GM21825 (cell line): Measurements from ENCODE around the gene TENM4.

Experiments used
- ATAC-seq: cut with Tn5 transposase; IDR thresholded peaks from one replicate; pipeline ENCODE4 v1.9.1; 2021; ENCODE audit warnings: mild to moderate bottlenecking, moderate library complexity; ENCODE audit not compliant: unreplicated experiment

TENM4 gene

GRCh38 chr11:79150966-79151365, 289.9 kb downstream of the TENM4 start:
- no peak for ATAC-seq

GRCh38 chr11:79150320-79150719, 290.5 kb downstream of the TENM4 start:
- ATAC-seq: no peak

GRCh38 chr11:79147731-79148130, 293.1 kb downstream of the TENM4 start:
- no peak for ATAC-seq

GRCh38 chr11:79147011-79147410, 293.8 kb downstream of the TENM4 start:
- ATAC-seq: no peak

- no peak for ATAC-seq
Observed at GRCh38 chr11:79139900-79140299, 300.9 kb downstream of the TENM4 start.

GRCh38 chr11:79129702-79130101, 311.1 kb downstream of the TENM4 start:
- no peak for ATAC-seq

GRCh38 chr11:79128291-79128690, 312.5 kb downstream of the TENM4 start:
- no peak for ATAC-seq

- ATAC-seq: no peak
Observed at GRCh38 chr11:79122759-79123158, 318.1 kb downstream of the TENM4 start.

GRCh38 chr11:79121351-79121750, 319.5 kb downstream of the TENM4 start:
- no peak for ATAC-seq

- ATAC-seq: no peak
Observed at GRCh38 chr11:79119491-79120284, 321.1 kb downstream of the TENM4 start.

- no peak for ATAC-seq
Observed at GRCh38 chr11:79117488-79117887, 323.3 kb downstream of the TENM4 start.

- ATAC-seq: no peak
Observed at GRCh38 chr11:79116600-79116999, 324.2 kb downstream of the TENM4 start.

- no peak for ATAC-seq
Observed at GRCh38 chr11:79113054-79113690, 327.7 kb downstream of the TENM4 start.

GRCh38 chr11:79110796-79111195, 330.0 kb downstream of the TENM4 start:
- no peak for ATAC-seq

- ATAC-seq: no peak
Observed at GRCh38 chr11:79110321-79110720, 330.5 kb downstream of the TENM4 start.

GRCh38 chr11:79108851-79109250, 332.0 kb downstream of the TENM4 start:
- ATAC-seq: no peak

- ATAC-seq: no peak
Observed at GRCh38 chr11:79102840-79103239, 338.0 kb downstream of the TENM4 start.

GRCh38 chr11:79101656-79102055, 339.2 kb downstream of the TENM4 start:
- ATAC-seq: no peak

GRCh38 chr11:79100093-79100910, 340.5 kb downstream of the TENM4 start:
- ATAC-seq: peak; percentile 76

GRCh38 chr11:79098146-79098545, 342.7 kb downstream of the TENM4 start:
- ATAC-seq: no peak

GRCh38 chr11:79097246-79097875, 343.5 kb downstream of the TENM4 start:
- ATAC-seq: no peak
